ENCODE data around the gene SERHL2.
A peak's percentile ranks its signal among the peaks of the same experiment; 100 is the strongest.
"Not testable (repeated sequence)": the region's sequence is repeated elsewhere in the genome, so short reads cannot be mapped to it uniquely, and the experiment has no call there.

The SERHL2 gene

DNA sequence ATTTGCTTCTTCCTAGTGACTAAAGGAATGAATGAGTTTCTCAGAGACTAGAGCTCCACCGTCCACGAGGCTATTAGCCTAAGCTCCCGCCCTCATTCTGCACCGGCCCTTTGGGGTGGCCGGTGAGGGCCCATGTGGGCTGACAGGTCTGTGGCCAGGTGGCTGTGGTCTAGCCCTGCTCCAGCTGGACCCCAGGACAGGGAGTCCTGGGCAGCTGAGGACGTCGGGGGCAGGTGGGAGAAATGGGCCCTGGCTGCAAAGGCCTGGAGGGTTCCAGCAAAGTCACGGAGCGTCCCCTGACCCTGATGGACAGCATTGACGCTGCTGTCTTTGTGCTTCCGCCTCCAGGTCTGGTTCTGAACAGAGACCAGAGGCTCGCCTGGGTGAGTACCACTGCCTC lies 12.2 kb downstream of the SERHL2 start:
- no peak for DNase-seq (ENCODE audit: low read depth)
- H3K4me3 ChIP-seq (ENCODE audit: low read depth, low read length) = no peak overlapping the region

DNA sequence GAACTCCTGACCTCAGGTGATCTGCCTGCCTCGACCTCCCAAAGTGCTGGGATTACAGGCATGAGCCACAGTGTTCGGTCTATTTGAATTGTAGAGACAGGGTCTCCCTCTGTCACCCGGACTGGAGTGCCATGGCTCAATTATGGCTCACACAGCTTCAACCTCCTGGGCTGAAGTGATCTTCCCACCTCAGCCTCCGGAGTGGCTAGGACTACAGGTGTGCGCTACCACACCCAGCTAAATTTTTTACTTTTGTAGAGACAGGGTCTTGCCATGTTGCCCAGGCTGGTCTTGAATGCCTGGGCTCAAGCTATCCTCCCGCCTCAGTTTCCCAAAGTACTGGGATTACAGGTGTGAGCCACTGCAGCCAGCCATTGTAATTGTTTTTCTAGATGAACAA lies 14.2 kb downstream of the SERHL2 start:
- H3K4me3 ChIP-seq (ENCODE audit: low read depth, low read length); DNase-seq (ENCODE audit: low read depth): not testable (repeated sequence)

DNA sequence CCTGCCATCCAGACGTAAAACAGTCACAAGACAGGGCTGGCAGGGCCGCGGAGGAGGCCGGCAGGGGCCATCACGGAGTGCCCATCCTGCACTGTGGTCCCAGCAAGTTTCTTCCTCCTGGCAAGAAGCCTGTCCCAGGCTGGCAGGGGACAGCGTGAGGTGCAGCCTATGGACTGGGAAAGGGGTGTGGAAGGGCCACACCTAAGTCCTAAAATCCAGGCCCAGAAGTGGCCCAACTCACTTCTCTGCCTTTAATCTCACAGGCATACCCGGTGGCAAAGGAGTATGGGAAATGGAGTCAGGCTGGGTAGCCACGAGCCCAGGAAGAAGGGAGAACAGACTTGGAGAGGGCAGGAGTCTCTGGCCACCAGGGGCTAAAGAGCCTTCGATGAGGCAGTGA lies 16.8 kb downstream of the SERHL2 start:
- not testable (repeated sequence) for DNase-seq (ENCODE audit: low read depth); H3K4me3 ChIP-seq (ENCODE audit: low read depth, low read length)

DNA sequence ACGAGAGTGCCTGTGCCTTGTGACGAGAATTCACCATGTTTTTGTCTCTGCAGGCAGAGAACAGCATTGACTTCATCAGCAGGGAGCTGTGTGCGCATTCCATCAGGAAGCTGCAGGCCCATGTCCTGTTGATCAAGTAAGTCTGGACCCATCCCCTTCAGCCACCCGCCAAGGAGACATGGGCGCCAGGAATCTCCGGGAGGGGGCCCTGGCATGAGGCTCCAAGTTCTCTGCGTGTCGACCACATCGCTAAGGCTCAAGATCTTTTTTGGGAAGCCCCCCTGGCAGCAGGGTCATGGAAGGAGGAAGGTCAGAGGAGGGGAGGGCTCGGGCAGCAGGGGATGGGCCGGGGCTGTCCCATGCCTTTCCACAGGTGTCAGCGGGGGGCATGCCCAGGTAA lies 17.3 kb downstream of the SERHL2 start:
- H3K4me3 ChIP-seq (ENCODE audit: low read depth, low read length); DNase-seq (ENCODE audit: low read depth): not testable (repeated sequence)

DNA sequence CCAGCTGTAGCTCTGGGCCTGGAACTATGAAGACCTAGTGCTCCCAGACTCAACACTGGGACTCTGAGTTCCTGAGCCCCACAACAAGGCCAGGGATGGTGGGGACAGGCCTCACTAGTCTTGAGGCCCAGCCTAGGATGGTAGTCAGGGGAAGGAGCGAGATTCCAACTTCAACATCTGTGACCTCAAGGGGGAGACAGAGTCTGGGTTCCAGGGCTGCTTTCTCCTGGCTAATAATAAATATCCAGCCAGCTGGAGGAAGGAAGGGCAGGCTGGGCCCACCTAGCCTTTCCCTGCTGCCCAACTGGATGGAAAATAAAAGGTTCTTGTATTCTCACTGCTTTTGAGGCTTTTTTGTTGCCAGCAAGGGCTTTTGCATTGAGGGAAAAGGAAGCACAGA lies 20.3 kb downstream of the SERHL2 start:
- DNase-seq (ENCODE audit: low read depth); H3K4me3 ChIP-seq (ENCODE audit: low read depth, low read length): not testable (repeated sequence)

DNA sequence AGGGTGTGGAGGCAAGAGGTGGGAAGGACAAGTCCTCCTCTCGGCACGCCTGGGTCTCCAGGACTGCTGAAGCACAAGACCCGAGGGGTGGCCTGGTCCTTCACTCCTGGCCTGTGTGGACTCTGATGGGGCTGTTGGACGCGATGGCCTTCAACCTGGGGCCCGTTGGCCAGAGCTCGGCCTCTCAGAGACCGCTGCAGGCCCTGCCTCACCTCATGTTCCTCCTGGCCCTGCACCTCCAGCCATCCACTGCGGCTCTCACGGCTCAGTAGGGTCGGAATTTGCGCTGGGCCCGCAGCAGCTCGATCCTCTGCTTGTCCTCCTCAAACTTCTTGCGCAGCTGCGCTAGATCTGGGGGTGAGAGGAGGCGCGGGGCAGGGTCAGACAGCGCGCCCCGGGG lies 20.7 kb downstream of the SERHL2 start:
- DNase-seq (ENCODE audit: low read depth) = not testable (repeated sequence)

DNA sequence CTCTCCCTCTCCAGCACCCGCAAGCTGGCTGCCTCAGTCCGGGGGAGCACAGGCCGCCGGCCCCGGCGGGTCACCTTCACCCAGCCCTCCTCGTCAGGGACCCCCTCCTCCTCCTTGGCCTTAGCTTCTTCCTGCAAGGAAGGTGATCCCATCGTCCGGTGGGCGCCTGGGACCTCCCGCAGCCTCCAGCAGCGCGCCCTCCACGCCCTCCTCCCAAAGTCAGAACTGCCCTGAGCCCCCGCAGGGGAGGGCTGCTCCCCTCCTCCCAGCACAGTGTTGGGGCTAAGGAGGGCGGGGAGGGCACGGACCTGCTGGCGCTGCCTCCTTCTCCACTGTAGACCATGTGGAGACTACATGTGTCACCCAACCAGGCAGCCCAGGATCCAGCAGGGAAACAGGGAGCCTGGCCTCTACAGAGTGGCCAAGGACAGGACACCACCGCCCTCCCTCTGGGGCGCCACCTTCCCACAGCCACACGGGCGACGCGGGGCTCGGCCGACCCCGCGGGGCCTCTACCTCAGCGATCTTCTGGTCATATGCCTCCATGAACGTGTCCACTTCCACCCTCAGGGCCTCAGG lies 22.3 kb downstream of the SERHL2 start:
- DNase-seq (ENCODE audit: low read depth); H3K4me3 ChIP-seq (ENCODE audit: low read depth, low read length): not testable (repeated sequence)

More for the DNA sequence above, 20.7 kb downstream of the SERHL2 start:
- H3K4me3 ChIP-seq (ENCODE audit: low read depth, low read length) = not testable (repeated sequence)

DNA sequence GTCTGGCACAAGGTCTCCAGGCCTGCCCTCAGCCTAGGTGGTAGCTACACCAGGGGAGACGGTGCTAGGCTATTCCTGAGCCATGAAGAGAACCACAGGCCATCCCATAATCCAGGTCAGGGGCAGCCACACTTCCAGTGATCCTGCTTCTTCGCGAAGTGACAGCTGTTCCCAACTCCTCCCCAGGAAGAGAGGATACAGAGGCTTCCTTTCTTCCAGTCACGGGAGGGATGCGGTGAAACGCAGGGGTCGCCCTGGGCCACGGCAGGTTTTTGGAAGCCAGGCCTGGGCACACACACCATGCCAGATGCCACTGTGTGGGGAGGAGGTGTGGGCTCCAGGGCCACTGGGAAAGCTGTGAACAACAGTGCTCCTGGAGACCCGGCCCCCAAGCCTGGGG lies 23.4 kb downstream of the SERHL2 start:
- H3K4me3 ChIP-seq (ENCODE audit: low read depth, low read length); DNase-seq (ENCODE audit: low read depth): not testable (repeated sequence)

DNA sequence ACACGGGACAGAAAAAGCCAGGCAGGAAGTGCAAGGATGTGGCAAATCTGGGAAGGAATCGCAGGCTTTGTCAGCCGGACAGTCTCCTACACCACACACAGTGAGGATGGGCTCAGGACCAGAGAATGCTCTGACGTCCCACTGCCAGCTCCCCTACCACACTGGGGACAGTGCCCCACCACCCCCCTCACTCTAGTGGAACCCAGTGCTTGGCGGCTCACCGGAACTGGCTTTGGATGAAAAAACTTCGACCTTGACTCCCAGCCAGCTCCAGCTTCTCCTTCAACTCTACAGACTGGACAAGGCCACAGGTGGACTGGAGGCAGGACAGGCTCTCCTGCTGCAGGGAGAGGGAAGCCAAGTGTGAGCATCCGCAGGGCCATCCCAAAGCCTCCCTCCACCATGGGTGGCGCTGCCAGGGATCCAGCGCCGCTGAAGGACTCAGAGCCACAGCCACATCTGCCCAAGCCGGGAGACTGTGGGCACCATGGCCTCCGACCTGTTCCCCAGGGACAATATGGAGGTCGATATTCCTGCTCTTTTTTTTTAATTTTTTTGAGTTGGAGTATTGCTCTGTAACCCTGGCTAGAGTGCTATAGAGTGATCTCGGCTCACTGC lies 24.0 kb downstream of the SERHL2 start:
- no peak overlapping the region for H3K4me3 ChIP-seq (ENCODE audit: low read depth, low read length)
- DNase-seq (ENCODE audit: low read depth) = no peak

DNA sequence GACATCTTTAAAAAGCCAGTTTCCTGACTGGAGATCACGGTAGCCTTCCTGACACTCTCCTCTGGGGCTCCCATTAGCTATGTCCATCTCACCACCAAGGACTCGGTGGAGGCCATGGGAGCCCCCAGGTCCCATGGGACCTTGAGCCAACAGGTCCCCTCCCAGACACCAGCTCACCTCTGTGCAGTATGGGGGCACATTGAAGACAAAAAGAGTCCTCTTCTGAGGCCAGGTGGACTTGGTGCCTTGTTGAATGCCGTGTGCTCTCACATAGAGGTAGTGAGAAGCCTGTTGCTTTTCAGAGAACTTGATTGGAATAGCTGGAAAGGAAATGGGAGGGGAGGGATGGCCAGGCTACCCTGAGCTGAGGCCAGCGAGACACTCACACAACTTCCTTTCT lies 26.3 kb downstream of the SERHL2 start:
- not testable (repeated sequence) for DNase-seq (ENCODE audit: low read depth); H3K4me3 ChIP-seq (ENCODE audit: low read depth, low read length)

DNA sequence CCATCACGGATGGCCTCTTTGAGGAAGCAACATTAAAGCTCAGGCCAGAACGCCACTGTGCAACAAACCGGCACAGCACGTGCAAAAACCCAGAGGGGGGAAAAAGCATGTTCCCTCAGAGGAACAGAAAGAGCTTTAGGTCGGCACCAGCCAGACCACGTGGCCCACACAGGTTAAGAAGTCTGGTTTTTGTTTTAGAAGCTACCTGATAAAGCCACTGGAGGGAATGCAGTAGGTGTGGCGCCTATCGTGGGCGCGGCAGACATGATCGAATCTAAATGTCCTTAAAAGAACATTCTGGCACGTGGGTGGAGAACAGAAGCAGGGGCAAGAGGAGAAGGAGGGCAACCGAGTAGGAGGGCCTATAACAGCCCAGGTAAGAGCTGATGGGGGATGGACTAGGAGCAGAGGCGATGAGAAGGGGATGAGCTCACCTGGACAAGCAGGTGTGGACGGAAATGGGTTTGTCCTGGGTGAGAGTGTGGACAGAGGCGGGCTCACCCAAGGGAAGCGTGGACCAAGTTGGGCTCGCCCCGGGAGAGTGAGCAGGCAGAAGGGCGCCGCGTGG lies 27.5 kb downstream of the SERHL2 start:
- not testable (repeated sequence) for DNase-seq (ENCODE audit: low read depth)
- H3K4me3 ChIP-seq (ENCODE audit: low read depth, low read length) = peak overlapping the region; percentile 73

DNA sequence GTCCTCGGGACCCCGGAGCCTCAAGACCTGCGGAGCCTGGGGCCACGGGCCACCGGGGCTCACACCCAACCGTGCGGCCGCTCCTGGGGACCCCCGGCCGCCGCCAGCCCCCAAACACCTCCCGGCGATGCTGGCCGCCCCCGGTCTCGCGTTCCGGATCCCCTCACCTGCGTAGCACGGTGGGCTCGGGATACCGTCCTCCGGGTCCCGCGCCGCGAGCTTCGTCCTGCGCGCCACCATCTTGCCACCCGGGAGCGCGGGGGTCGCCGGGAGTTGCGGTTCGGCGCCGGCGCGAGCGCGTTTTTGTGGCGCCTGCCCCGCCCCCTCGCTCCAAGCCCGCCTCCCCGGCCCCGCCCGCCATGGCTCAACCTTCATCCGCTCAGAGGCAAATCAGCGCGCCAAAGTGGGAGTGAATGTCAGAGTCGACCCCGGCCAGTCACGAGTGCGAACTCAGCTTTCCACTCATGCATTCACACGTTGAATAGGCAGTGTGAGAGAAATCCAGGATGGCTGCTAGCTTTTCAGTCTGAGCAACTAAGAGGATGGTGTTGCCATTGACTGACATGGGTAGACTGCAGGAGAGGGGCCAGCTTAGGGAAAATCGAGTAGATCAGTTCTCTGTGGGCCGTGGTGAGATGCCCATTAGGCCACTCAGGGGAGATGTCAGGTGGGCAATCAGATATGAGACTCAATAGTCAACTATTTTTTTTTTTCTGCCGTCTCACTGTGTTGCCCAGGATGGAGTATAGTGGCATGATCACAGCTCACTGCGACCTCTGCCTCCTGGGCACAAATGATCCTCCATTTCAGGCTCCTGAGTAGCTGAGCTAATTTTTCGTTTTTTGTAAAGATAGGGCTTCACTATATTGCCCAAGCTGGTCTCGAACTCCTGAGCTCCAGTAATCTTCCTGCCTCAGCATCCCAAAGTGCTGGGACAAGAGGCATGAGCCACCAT lies 28.3 kb downstream of the SERHL2 start:
- peak overlapping the region; percentile 73 for H3K4me3 ChIP-seq (ENCODE audit: low read depth, low read length)
- peak; percentile 8 for DNase-seq (ENCODE audit: low read depth)

DNA sequence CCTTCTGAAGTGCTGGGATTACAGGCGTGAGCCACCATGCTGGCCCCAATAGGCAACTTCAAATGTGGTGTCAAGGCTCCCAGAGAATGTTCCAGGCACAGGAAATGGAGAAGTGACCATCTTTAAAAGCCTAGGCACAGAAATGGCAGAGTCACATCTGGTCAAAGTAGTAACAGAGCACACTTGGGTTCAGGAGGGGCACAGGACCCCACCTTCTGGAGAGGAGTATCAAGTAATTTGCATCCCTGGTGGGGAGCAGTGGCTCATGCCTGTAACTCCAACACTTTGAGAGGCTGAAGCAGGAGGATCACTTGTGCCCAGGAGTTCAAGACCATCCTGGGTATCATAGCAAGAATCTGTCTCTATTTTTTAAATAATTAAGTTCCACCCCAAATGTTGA lies 29.2 kb downstream of the SERHL2 start:
- no peak for DNase-seq (ENCODE audit: low read depth)
- no peak overlapping the region for H3K4me3 ChIP-seq (ENCODE audit: low read depth, low read length)

DNA sequence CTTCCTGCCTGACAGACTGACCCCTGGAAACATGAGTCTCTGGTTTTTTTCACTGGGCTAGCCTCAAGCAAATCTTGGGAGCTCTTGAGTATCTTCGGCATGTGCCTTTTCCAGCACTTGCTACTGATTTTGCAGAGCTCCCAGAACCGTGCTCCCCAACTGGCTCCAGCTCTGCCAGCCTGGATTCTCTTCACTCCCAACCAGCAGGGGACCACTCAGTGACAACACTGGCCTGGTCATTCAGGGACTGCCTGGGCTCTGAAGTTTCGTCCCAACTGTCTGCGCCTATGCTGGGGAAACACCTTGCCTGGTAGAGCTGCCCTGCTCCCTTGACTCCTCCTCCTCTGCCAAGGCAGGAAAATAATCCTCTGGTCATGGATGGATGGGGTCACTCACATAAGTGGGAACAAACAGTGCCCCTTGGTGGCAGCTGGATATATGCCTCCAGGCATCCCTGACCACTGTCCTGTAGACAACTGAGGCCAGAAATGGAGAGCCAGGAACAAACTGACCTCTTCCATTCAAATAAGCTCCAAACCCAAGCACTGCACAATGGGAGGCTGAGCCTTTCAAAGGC lies 30.7 kb downstream of the SERHL2 start:
- H3K4me3 ChIP-seq (ENCODE audit: low read depth, low read length) = no peak overlapping the region
- DNase-seq (ENCODE audit: low read depth) = no peak

DNA sequence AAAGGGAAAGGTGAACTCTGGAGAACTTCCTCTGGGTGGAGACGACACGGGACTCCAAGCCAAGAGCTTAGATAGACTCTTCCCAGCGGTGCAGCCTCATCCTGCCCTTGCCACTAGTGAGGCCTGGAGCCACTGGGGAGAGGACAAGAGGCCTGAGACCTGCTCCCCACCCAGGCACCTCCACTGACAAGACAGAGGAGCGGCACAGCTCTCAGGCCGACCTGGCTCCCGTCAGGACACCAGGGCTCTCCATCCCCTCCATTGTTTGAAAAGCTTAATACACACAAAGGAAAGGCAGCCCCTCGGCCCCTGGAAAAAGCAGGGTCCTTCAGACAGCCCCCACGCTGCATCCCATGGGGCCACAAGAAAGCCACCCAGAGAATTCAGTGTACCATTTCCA lies 31.3 kb downstream of the SERHL2 start:
- no peak overlapping the region for H3K4me3 ChIP-seq (ENCODE audit: low read depth, low read length)
- DNase-seq (ENCODE audit: low read depth) = no peak

DNA sequence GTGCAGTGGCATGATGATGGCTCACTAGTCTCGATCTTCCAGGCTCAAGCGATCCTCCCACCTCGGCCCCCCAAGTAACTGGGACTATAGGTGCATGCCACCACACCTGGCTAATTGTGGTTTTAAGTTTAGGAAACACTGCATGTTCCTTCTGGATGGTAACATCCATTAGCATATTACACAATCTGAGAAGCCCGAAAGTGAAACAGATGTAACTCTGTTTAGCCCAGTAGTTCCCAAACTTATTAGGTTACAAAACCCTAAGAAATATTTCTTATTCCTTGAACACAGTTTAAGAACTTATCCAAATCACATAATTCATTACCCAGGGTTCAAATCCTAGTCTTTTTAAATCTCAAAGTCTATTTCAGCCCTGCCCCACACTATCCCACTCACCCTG lies 32.6 kb downstream of the SERHL2 start:
- no peak overlapping the region for H3K4me3 ChIP-seq (ENCODE audit: low read depth, low read length)
- no peak for DNase-seq (ENCODE audit: low read depth)

DNA sequence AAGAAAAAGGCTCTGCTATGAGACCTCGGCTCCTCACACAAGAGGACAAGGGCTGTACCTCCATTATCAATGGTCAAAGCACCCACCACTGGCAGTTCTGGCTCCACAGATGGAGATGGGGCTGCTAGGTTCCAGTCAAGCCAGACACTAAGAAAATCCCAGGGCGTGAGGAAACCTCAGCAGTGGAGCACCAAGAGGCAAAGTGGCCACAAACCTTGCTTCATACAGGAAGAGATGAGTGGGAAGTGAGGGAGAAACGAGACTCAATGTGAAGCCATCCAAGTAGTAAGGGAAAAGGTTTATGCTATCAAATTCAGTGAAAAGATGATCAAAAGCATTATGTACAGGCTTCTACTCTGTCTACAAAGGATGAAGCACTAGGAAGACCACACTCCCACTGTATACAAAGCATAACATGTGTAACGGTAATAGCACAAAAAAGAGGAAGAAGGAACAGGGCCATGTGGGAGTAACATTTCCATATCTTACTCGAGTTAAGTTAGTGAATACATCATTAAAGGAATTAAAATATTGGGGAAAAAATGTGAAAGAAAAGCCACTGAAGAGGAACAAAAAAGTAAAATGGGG lies 33.9 kb downstream of the SERHL2 start:
- no peak overlapping the region for H3K4me3 ChIP-seq (ENCODE audit: low read depth, low read length)
- DNase-seq (ENCODE audit: low read depth) = no peak

DNA sequence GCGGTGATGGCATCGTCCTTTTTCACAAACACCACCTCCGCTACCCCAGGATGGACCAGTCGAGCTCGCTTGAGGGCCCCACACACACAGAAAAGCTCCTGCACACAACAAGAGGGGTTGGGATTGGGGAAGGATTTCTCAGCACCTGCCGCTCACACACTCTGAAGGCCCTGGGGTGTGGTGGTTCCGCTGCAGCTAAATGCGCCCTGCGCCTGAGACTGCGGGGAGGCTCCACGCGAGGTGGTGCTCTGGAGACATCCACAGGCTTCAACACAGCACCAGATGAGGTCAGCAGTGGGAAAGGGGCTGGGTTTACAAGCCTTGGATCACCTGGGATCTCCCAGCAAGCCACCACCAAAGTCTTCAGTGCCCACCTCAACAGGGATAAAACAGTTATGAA lies 38.2 kb downstream of the SERHL2 start:
- no peak for DNase-seq (ENCODE audit: low read depth)
- no peak overlapping the region for H3K4me3 ChIP-seq (ENCODE audit: low read depth, low read length)

DNA sequence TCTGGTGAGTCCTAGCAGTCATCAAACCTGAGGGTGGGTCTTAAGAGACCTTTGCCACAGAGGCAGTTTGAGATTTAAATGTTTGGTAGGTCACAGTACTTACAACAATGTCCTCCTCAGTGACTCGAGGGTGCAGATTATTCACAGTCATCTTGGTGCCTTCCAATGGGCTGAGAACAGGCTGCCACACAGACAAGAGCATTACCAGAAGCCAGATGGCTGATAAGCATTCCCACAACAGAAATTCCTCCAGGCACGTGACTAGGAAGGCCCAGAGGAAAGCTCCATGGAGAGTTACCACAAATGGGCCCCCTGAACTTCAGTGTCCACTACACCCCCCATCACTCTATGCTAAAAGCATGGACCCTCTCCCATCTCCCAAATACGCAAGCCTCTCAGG lies 41.7 kb downstream of the SERHL2 start:
- H3K4me3 ChIP-seq (ENCODE audit: low read depth, low read length) = no peak overlapping the region
- no peak for DNase-seq (ENCODE audit: low read depth)
